ENCODE data around the gene CGA.

DNA sequence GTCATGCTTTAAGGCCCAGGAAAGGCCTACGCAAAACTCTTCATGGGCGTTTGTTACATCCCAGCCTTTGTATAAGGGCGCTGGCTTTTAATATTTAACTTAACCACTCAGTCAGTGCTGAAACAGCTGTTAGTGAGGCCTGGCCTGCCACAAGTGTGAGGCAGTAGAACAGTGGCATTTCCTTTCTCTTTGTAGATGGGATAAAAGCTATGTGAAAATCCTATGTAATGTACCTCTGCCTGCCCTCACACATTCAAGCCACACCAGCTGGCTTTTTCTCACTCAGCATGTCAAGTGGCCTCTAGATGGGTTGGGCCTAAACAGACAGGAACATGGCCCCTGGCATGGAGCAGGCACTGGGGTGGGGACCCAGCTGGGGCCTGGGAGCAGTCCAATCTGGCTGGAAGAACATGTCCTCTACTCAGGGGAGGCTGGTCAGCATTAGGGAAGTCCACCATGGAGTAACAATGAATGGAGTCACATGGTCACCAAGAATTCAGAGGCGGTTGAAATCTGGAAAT lies 20.7 kb downstream of the CGA start:
- TF ChIP-seq EZH2 (IDR thresholded peaks at IDR 0.05; ENCODE audit: low read length) = no peak
- TF ChIP-seq, protein P1, sequence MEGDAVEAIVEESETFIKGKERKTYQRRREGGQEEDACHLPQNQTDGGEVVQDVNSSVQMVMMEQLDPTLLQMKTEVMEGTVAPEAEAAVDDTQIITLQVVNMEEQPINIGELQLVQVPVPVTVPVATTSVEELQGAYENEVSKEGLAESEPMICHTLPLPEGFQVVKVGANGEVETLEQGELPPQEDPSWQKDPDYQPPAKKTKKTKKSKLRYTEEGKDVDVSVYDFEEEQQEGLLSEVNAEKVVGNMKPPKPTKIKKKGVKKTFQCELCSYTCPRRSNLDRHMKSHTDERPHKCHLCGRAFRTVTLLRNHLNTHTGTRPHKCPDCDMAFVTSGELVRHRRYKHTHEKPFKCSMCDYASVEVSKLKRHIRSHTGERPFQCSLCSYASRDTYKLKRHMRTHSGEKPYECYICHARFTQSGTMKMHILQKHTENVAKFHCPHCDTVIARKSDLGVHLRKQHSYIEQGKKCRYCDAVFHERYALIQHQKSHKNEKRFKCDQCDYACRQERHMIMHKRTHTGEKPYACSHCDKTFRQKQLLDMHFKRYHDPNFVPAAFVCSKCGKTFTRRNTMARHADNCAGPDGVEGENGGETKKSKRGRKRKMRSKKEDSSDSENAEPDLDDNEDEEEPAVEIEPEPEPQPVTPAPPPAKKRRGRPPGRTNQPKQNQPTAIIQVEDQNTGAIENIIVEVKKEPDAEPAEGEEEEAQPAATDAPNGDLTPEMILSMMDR (optimal IDR thresholded peaks at IDR 0.05 in 1 of 3, IDR thresholded peaks at IDR 0.05 in 1 of 3, conservative IDR thresholded peaks at IDR 0.05 in 1 of 3; ENCODE audit: extremely low read depth in 1 of 3, insufficient read depth in 2 of 3, low read length in 3 of 3) = no peak
